Measurements from ENCODE around the gene ZNF207.
"Not testable (repeated sequence)": the region's sequence is repeated elsewhere in the genome, so short reads cannot be mapped to it uniquely, and the experiment has no call there.

Gene ZNF207

DNA sequence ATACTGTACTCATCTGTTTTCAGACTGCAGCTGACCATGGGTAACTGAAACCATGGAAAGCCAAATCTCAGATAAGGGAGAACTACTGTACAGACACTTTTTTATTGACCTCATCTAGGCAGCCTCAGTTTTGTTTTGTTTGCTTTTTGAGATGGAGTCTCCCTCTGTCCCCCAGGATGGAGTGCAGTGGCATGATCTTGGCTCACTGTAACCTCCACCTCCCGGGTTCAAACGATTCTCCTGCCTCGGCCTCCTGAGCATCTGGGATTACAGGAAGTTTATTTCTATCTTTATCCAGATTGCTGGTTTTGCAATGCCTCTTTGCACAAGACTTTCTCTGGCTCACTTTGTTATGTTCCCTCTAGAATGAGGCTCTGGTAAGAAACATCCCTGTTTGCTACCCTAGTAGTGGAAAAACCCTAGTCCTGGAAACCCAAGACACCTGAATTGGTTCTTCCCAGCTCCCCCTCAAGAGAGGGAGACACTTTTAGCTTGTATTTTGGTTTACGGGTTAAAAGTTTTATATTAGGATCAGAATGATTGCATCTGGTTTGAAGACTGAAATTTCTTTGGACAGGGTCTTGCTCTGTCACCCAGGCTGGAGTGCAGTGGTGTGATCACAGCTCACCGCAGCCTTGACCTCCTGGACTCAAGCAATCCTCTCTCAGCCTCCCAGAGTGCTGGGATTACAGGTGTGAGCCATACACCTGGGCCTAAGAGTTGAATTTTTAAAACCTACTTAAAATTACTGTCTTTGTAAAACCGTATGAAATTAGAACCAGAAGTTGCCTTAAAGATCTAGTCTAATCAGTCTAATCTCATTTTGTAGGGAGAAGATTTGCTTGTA lies 38.9 kb downstream of the ZNF207 start:
- Mint-ChIP-seq H3K36me3 (no peaks in the 10 kb centered on the region), H3K27me3 (no peaks in the 10 kb centered on the region), H3K4me1 (ENCODE audit: low read depth) (peaks cover 12% of the 10 kb centered on the region), H3K9me3 (ENCODE audit: low read depth) (no peaks in the 10 kb centered on the region), H3K27ac (no peak overlapping the region), H3K4me3 (no peak overlapping the region)

DNA sequence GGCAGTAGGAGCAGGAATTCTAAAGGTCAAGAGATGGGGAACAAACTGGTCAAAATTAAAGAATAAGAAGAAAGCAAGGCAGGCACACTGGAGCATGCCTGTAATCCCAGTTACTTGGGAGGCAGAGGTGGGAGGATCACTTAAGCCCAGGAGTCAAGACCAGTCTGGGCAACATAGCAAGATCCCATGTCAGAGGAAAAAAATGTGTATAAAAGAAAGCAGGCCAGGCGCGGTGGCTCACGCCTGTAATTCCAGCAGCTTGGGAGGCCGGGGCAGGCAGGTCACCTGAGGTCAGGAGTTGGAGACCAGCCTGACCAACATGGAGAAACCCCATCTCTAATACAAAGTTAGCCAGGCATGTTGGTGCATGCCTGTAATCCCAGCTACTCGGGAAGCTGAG lies 43.9 kb downstream of the ZNF207 start:
- Mint-ChIP-seq H3K4me3 (no peak overlapping the region), H3K27ac (no peak overlapping the region), H3K9me3 (ENCODE audit: low read depth) (no peaks in the 10 kb centered on the region), H3K36me3 (no peaks in the 10 kb centered on the region), H3K27me3 (no peaks in the 10 kb centered on the region), H3K4me1 (ENCODE audit: low read depth) (peaks cover 5% of the 10 kb centered on the region)

DNA sequence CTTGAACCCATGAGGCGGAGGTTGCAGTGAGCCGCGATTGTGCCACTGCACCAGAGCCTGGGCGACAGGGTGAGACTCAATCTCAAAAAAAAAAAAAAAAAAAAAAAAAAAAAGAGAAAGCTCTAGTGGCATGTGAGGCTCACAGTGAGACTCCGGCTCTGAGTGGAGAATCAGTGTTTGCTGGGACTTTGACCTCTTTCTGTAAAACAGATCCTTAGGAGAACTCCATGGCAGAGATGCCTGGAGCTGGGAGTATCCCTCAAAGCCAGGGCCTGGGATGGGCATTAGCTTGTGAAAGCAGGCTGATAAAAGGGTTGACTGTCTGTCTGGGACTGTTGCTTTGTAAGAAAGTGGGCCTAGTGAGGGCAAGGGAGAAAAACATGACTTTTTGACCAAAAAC lies 46.4 kb downstream of the ZNF207 start:
- no peaks in the 10 kb centered on the region for H3K36me3 Mint-ChIP-seq
- H3K4me3 Mint-ChIP-seq, result no peak overlapping the region
- no peaks in the 10 kb centered on the region for H3K9me3 Mint-ChIP-seq (ENCODE audit: low read depth)
- H3K27me3 Mint-ChIP-seq, result no peaks in the 10 kb centered on the region
- H3K27ac Mint-ChIP-seq, result no peak overlapping the region
- H3K4me1 Mint-ChIP-seq (ENCODE audit: low read depth), result peaks cover 12% of the 10 kb centered on the region

DNA sequence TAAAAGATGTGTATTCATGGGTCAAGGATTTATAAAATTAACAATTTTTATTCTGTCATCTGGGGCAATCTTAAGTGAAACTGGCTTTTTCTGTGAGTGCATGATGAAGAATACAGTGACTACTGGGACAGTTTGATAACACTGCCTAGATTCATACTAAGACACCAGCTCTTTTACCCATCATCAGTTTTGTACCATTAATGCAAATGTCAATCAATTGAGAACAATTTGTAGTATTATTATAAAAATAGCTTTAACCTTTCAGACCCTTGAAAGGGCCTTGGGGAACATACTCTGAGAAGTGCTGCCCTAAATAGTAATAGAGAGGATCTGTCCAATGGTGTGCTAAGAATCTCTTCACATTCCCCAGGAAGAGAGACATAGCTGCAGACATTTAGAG lies 49.0 kb downstream of the ZNF207 start:
- Mint-ChIP-seq H3K4me1 (ENCODE audit: low read depth) (peaks cover 12% of the 10 kb centered on the region), H3K4me3 (no peak overlapping the region), H3K27ac (no peak overlapping the region), H3K36me3 (no peaks in the 10 kb centered on the region), H3K9me3 (ENCODE audit: low read depth) (no peaks in the 10 kb centered on the region), H3K27me3 (no peaks in the 10 kb centered on the region)

DNA sequence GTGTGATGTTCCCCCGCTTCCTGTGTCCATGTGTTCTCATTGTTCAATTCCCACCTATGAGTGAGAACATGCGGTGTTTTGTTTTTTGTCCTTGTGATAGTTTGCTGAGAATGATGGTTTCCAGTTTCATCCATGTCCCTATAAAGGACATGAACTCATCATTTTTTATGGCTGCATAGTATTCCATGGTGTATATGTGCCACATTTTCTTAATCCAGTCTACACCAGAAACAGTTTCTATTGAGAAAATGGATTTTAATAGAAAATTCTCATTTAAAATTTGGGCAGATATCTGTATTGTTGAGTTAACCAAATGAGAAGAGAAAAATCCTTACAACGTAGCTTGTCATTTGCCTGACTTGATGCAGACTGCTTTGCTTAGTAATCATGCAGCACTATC lies 60.1 kb downstream of the ZNF207 start:
- H3K9me3 Mint-ChIP-seq (ENCODE audit: low read depth), result not testable (repeated sequence)

DNA sequence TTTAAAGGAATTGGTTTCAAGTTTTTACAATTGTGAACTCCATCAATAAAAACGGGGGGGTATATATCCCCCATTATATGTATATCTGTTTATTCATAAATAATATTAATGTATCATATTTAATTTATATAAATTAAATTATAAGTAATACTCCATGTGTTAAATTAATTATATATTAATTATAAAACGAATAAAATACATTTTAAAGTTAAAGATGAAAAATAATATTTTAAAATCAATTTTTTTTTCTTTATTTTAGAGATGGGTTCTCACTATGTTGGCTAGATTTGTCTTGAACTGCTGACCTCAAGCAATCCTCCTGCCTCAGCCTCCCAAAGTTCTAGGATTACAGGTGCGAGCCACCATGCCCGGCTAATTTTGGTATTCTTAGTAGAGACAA lies 76.9 kb downstream of the ZNF207 start:
- no peak overlapping the region for H3K4me3 Mint-ChIP-seq
- no peaks in the 10 kb centered on the region for H3K27me3 Mint-ChIP-seq
- no peak overlapping the region for H3K27ac Mint-ChIP-seq
- H3K9me3 Mint-ChIP-seq (ENCODE audit: low read depth), result peaks cover 11% of the 10 kb centered on the region
- no peaks in the 10 kb centered on the region for H3K4me1 Mint-ChIP-seq (ENCODE audit: low read depth)
- peaks cover 12% of the 10 kb centered on the region for H3K36me3 Mint-ChIP-seq

More for the DNA sequence above, 60.1 kb downstream of the ZNF207 start:
- not testable (repeated sequence) for H3K36me3 Mint-ChIP-seq; H3K27me3 Mint-ChIP-seq; H3K4me1 Mint-ChIP-seq (ENCODE audit: low read depth); H3K4me3 Mint-ChIP-seq; H3K27ac Mint-ChIP-seq

DNA sequence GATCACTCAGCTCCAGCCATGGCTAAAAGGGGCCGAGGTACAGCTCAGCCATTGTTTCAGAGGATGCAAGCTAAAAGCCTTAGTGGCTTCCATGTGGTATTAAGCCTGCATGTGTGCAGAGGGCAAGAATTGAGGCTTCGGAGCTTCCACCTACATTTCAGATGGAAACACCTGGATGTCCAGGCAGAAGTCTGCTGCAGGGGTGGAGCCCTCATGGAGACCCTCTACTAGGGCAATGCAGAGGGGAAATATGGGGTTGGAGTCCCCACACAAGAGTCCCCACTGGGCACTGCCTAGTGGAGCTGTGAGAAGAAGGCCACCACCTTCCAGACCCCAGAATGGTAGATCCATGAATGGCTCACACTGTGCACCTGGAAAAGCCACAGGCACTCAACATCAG lies 79.6 kb downstream of the ZNF207 start:
- H3K27me3 Mint-ChIP-seq, result no peaks in the 10 kb centered on the region
- no peaks in the 10 kb centered on the region for H3K4me1 Mint-ChIP-seq (ENCODE audit: low read depth)
- H3K27ac Mint-ChIP-seq, result no peak overlapping the region
- no peak overlapping the region for H3K4me3 Mint-ChIP-seq
- peaks cover 11% of the 10 kb centered on the region for H3K9me3 Mint-ChIP-seq (ENCODE audit: low read depth)
- H3K36me3 Mint-ChIP-seq, result peaks cover 14% of the 10 kb centered on the region

Data from activated naive CD8-positive, alpha-beta T cell (primary cell).